GM19452 (cell line): ENCODE data around the gene MTUS2.

ENCODE experiments used
- ATAC-seq: cut with Tn5 transposase; IDR thresholded peaks from one replicate; pipeline ENCODE4 v1.9.1; 2021; ENCODE audit not compliant: unreplicated experiment

MTUS2 gene

DNA sequence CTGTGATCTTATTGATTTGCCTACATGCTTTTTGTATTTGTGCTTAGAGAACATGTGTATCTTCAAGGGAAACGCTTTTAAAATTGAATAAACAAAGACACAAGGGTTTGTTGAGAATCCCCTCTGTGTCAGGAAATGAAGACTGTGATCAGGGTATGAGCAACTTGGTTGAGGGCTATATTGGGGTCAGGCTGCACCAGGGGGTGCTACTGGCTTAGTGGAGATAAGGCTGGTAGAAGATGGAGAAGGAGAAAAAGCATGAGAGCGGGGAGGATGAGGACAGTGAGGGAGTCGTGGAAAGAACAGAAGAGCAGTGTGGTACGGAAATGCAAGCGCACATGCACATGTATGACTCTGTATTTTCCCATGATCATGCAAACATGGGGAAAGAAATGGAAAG, 201.6 kb downstream of the MTUS2 start:
- no peak for ATAC-seq

DNA sequence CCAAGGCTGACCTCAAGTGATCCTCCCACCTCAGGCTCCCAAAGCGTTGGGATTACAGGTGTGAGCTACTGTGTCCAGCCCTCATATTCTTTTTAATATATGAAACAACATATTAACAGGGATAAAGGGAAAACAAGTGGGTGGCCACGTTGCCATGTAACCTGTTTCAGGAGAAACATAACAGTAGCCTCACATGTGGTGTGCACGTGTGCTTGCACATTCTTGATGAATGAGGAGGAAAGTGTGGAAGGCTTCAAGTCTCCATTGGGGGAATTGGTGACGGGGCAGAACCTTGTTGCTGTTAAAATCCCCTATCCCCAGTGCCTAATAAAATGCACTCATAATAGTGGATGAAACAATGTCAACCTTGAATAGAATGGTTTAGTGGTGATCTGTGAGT, 202.3 kb downstream of the MTUS2 start:
- ATAC-seq: no peak

- no peak for ATAC-seq
These were observed 202.8 kb downstream of the MTUS2 start for GRCh38 chr13:29022968-29023367.

- no peak for ATAC-seq
These were observed 204.6 kb downstream of the MTUS2 start for GRCh38 chr13:29024783-29025182.

- no peak for ATAC-seq
These were observed 208.7 kb downstream of the MTUS2 start for GRCh38 chr13:29028868-29029267.

GRCh38 chr13:29038700-29039099, 218.6 kb downstream of the MTUS2 start:
- no peak for ATAC-seq

GRCh38 chr13:29039212-29039611, 219.1 kb downstream of the MTUS2 start:
- ATAC-seq: no peak

GRCh38 chr13:29046588-29046987, 226.4 kb downstream of the MTUS2 start:
- ATAC-seq: no peak

- no peak for ATAC-seq
These were observed 229.4 kb downstream of the MTUS2 start for GRCh38 chr13:29049524-29049923.

- ATAC-seq: no peak
These were observed 230.6 kb downstream of the MTUS2 start for GRCh38 chr13:29050719-29051118.

- ATAC-seq: no peak
These were observed 239.7 kb downstream of the MTUS2 start for GRCh38 chr13:29059800-29060199.

- ATAC-seq: no peak
These were observed 245.0 kb downstream of the MTUS2 start for GRCh38 chr13:29065142-29065541.

DNA sequence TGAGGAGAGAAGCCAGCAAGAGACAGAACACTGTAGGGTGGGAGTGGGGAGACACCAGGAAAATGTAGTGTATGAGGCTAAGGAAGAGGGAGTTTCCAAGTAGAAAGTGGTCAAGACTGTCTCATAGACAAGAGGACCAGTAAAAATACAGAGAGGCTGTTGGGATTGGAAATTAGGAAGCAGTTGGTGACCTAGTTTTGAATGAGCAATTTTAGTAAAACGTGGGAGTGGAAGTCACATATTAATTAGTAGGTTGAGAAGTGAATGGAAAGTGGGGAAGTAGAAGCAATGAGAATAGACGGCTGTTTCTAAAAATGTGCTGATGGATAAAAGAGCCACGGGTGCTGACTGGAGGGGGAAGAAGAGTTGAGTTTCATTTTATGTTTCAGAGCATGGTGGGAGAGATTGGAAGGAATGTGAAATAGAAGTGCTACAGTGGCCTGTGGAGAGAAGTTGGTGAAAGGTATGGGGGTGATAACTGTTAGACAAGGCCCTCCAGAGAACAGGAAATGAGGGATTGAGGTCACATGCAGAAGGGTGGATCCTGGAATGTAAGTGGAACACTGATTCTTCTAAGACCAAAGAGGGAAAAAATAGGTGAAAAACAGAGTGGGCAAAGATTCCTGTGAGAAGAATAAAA, 247.3 kb downstream of the MTUS2 start:
- ATAC-seq: no peak

GRCh38 chr13:29073755-29074154, 253.6 kb downstream of the MTUS2 start:
- no peak for ATAC-seq

DNA sequence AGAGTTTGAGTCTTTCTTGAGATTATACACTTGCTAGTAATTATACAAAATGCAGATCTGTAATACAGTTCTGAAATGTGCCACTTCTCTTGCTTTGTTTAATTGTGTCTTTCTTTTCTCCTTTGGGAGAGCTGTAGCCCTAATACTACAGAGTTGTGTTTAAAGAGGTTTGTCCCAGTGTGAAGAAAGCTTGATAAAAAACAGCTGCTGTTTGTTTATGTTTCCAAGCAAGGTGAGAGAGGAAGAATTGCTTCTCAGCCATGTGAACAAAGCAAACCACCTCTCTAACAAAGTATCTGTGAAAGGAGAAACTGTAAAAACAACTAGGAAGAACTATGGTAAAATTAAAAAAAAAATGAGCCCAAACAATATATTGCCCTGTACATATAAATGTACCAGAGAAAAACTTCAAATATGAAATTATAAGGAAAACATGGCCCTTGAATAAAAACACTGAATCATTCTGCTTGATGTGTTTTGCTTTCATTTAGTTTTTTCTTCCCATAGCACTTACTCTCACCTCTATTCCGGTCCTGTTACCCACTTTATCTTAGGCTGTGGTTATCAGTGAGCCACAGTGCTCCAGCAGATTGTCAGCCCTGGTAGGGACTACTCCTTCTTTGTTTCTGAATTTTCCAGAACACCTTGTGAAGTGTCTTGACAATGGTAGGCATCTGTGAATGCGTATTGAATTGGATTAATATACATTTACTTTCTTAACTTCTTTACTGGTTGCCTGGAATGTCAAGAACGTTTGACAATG, 257.1 kb downstream of the MTUS2 start:
- ATAC-seq: no peak

- no peak for ATAC-seq
These were observed 260.9 kb downstream of the MTUS2 start for GRCh38 chr13:29081036-29081435.

DNA sequence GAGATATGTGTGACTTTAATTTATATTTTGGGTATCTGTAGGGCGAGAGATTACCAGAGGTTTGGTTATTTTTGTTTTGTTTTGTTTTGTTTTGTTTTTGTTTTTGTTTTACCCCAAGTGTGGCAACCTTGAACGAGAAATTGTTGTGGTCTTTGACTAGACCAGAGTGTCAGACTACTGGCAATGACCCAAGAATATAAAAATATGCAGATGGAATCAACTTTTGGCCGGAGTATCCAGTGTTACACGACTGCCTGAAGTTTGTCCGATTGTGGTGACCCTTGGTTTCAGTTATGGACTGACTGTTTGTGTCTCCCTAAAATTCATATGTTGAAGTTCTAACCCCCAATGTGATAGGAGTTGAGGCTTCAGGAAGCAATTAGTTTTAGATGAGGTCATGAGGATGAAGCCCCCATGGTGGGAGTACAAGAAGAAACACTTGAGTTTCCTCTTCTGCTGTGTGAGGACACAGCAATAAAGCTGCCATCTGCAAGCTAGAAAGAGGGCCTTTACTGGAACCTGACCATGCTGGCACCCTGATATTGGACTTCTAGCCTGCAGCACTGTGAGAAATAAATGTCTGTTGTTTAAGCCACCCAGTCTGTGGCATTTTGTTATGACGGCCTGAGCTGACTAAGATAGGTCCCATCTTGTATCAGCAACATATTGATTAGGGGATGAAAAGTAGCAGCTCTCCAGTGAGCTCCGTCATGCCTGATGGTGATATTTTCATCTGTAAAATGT, 261.7 kb downstream of the MTUS2 start:
- ATAC-seq: no peak

- no peak for ATAC-seq
These were observed 279.8 kb downstream of the MTUS2 start for GRCh38 chr13:29099781-29100406.

GRCh38 chr13:29100758-29101157, 280.6 kb downstream of the MTUS2 start:
- ATAC-seq: no peak

GRCh38 chr13:29101409-29101808, 281.3 kb downstream of the MTUS2 start:
- ATAC-seq: no peak

GRCh38 chr13:29101905-29102304, 281.8 kb downstream of the MTUS2 start:
- ATAC-seq: no peak
